K562 (cell line): ENCODE measurements around the gene MAP4K1. TPM values are rescaled to one million over a fixed set of nuclear protein-coding genes. Genes with fewer than 3 reads are reported as not detected.

Experiments used
- HDAC1 ChIP-seq, 2 experiments: fragments of 450-650 bp; IDR thresholded peaks; 2 replicates each; pipeline ENCODE4 v1.6.1; 2016 to 2017; ENCODE audit warnings: inconsistent platforms in 1 of 2, mild to moderate bottlenecking in 1 of 2, moderate library complexity in 1 of 2
- HDAC8 ChIP-seq: fragments of 450-650 bp; IDR thresholded peaks from 2 replicates; pipeline ENCODE4 v1.6.1; 2016; ENCODE audit warnings: mild to moderate bottlenecking, missing genetic modification characterization, moderate library complexity, missing compliant biosample characterization
- NR2C2 ChIP-seq, 2 experiments: fragments of 200-800 bp in 1 of 2; sonication (Bioruptor generic) in 1 of 2; sonication (generic) in 1 of 2; formaldehyde crosslinking in 1 of 2; IDR thresholded peaks; 2 replicates each; pipeline versions ENCODE4 v1.6.1 to v1.8.0; 2016 to 2022; ENCODE audit warnings: mild to moderate bottlenecking in 1 of 2, missing compliant biosample characterization in 1 of 2, missing genetic modification characterization in 1 of 2, missing genetic modification reagents in 1 of 2
- TFAP4 ChIP-seq: sonication (generic); formaldehyde crosslinking; IDR thresholded peaks from 2 replicates; pipeline ENCODE4 v1.8.0; 2022; ENCODE audit warnings: missing genetic modification reagents, mild to moderate bottlenecking, moderate library complexity, borderline replicate concordance
- U2AF2 ChIP-seq: fragments of 200-400 bp; formaldehyde crosslinking; optimal IDR thresholded peaks from 2 replicates; pipeline ENCODE3; 2017; ENCODE audit warnings: low read depth, mild to moderate bottlenecking, low read length
- ZNF407 ChIP-seq: fragments of 450-650 bp; IDR thresholded peaks from 2 replicates; pipeline ENCODE4 v1.6.1; 2016; ENCODE audit warnings: low read depth
- polyA plus RNA-seq, 8 experiments: library from polyadenylated mRNA; depleted of rRNA in 4 of 8; stranded (reverse) in 5 of 8; unstranded in 3 of 8; fragments of >200 nt; fragmentation: Nextera tagmentation in 2 of 8; fragmentation: Illumina TruSeq in 1 of 8; extraction: Ambion mirVana in 2 of 8; extraction: Trizol in 1 of 8; gene quantifications; 2 replicates each; pipeline versions ENCODE4 v1.2.1 to v1.2.3, GENCODE V29; 2011 to 2014; ENCODE audit warnings: inconsistent platforms in 1 of 8, missing spikeins in 1 of 8
- total RNA-seq, 7 experiments: library from RNA; depleted of rRNA in 6 of 7; stranded (reverse); fragments of >200 nt in 6 of 7; fragmentation: Illumina TruSeq in 2 of 7; extraction: Trizol in 2 of 7; gene quantifications; 2 replicates each; pipeline versions ENCODE4 v1.2.1 to v1.2.3, GENCODE V29; 2011 to 2021; ENCODE audit warnings: low replicate concordance in 1 of 7

MAP4K1 gene
- total and polyA plus RNA-seq, 9 of the 15 experiments (the other 6 are each of a cell fraction or from before 2014, with no cell fraction given): 0.14 to 3.2 (median 0.73) TPM; not detected in 1

- no peak for TF ChIP-seq NR2C2 (CRISPR knock-in tag; IDR thresholded peaks at IDR 0.05)
- TF ChIP-seq NR2C2 (tag; IDR thresholded peaks at IDR 0.05): 0 out of 2 replicates have a peak, but pooled peaks have one; percentile 14
- no peak for TF ChIP-seq HDAC8 (tag)
- no peak for TF ChIP-seq HDAC1 (IDR thresholded peaks at IDR 0.05)
- TF ChIP-seq ZNF407: peak; percentile 88
- TF ChIP-seq U2AF2: no peak
- TF ChIP-seq TFAP4 (CRISPR knock-in tag): peak; percentile 64; the same call in 1 of the 2 replicates
These were observed 66.3 kb downstream of the MAP4K1 start (continued) for GRCh38 chr19:38551450-38551813.
